NCI-H2227 treated with DMSO at 0.1 percent for 48 hours (cell line): ENCODE data around the gene PLCB4.

Experiments used
- DNase-seq: peaks from one replicate; lab custom pipeline; 2025; lab: John Stamatoyannopoulos, UW

The PLCB4 gene

DNA sequence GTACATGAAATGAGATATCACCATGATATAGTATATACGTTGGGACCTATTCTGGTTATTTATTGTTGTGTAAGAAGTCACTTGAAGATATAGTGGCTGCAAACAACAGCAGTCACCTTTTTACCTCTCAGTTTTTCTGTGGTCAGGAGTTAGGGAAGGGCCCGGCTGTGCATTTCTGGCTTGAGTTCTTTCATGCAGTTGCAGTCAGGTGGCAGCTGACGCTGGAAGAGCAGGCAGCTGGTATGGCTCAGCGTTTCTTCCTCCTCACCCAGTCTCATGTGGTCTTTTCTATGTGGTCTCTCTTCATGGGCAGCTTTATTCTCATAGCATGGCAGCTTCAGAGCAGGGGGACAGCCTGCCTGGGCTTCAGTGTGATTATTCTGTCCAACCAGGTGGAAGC, 154.4 kb downstream of the PLCB4 start:
- no peak for DNase-seq

DNA sequence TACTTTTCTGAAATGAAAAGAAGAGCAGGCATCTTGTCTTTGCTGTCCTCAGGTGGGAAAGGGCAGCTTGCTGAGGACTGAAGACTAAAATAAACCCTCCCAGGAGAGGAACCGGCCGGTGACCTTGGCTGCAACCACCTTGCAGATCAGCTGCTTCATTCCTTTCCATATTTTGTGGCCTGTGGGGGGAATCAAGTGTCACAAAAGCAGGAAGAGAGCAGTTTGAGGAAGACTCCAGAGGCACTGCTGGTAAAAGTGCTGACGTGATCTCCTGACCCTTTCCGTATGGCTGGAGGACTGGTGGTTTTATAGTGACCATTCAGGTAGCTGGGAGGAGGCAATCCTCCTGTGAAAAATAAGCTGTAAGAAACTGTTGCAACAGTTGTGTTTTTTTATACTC, 157.0 kb downstream of the PLCB4 start:
- no peak for DNase-seq

- DNase-seq: no peak
Measured at GRCh38 chr20:9227896-9228615, 159.2 kb downstream of the PLCB4 start.

GRCh38 chr20:9228774-9229450, 160.0 kb downstream of the PLCB4 start:
- no peak for DNase-seq

DNA sequence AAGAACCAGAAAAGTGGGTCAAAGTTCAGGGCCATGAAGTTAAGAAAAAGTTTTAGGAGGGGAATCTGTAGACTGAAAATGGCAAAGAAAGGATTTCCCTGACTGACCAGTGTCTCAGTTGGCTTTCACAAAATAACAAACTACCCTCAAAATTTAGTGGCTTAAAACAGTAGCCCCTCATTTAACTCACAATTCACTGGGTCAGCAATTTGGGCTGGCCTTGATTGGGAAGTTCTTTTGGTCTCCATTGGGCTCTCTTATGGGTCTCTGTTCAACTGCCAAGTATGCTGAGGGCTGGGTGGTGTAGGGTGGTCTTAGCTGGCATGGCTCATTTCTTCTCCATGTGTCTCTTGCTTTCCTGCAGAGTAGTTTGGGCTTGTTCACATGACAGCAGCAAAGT, 161.5 kb downstream of the PLCB4 start:
- DNase-seq: no peak

GRCh38 chr20:9233804-9234203, 164.9 kb downstream of the PLCB4 start:
- DNase-seq: no peak

DNA sequence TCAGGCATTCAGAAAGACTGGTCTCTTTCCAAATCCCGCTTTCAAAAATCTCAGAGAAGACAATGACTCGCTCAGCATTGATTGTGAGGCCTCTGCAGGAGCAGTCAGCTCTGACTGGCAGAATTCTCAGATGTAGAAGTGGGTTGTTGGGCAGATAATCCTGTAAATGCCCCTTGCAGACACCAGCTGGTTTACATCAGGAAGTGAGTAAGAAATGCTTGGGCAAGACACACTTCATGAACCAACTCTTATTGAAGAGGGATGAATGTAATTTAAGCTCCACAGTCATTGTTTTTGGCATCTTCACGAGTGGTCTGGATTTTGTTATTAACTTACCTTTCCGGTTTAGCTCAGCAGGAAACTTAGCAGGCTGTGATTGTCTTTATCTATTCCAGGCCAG, 166.6 kb downstream of the PLCB4 start:
- DNase-seq: no peak

GRCh38 chr20:9236458-9236857, 167.6 kb downstream of the PLCB4 start:
- DNase-seq: no peak

GRCh38 chr20:9241232-9241692, 172.4 kb downstream of the PLCB4 start:
- no peak for DNase-seq

DNA sequence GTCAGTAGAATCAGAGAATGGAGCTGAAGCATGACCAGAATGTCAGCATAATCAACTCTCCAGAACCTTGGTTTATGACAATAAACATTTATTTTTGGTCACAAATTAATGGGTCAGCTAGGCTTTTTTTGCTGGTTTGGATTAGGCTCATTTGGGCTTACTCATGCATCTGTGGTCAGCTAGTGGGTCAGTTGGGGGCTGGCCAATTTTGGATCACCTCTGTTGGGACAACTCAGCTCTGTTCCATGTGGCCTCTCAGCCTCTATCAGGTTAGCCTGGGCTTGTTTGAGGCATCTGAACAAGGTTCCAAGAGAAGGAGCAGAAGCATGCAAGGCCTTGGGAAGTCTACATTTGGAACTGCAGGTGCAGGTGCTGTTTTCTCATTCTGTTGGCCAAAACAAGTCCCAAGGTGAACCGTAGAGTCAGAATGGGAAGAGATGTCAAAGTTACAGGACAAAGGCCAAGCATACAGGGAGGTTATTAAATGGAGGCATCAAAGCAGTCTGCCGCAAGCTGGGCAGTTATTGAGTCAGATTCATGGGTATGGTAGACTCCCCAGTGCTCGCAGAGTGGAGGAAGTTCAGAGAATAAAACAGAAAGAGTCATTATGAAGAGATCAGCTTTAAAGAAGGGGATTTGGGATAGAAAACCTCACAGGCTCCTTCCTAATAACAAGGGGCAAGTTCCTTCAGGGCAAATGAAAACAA, 173.0 kb downstream of the PLCB4 start:
- no peak for DNase-seq

DNA sequence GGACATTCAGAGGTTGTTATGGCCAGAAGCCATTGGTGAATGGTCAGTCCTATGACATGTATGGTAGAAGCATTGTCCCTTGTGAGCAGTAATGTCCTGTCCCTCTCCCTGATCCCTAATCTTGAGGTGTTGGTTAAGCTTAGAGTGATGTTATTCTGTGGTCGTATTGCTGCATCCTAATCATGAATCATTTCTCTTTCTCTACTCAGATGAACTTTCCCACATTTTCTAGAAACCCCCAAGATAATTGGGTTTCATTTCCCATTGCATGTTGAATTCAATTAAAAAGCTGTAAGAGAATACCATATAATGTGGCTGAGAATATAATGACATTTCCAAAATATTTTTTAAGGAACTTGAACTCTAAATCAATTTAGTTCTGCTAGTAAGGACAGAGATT, 175.1 kb downstream of the PLCB4 start:
- DNase-seq: no peak

GRCh38 chr20:9244811-9245210, 175.9 kb downstream of the PLCB4 start:
- no peak for DNase-seq

- DNase-seq: no peak
Measured at GRCh38 chr20:9246731-9247130, 177.8 kb downstream of the PLCB4 start.

DNA sequence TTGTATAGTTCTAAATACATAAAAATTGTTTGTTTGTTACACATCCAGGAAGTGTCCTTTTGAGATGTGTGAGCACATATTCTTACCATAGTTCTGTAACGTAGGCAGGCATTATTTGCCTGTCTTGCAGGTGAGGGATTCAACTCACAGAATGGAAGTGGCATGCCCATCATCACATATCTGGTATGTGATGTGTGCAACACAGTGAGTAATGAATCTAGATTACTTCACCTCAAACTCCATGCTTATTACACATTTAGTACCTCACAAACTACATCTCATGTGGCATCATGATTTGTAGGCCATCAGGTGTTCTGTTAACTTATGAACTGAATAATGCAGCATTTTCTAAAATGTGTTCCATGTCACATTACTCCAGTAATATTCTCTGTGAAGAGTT, 181.6 kb downstream of the PLCB4 start:
- no peak for DNase-seq

DNA sequence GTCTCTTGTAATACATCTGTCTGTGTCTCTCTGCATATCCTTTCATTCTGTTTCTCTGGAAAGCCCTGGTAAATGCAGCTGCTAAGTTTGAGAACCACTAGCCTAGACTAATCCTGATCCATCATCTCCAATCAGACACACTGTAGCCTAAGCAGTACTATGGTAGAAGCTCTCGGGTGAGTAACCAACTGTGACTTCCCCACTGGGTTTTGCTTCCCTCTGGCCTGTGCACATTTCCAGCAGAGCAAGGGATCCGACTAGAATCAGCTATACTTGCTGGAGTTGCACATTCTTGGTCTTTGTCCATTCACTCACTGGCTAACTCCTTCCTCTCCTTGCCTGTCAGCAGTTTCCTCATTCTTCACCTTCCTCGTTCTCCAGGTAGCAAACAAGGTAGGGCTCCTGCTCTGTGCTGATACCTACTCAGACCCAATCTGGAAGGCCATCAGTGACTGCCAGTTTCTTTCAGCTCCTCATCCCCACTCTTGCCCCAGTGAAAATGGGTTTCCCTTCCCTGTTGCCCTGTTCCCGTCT, 184.2 kb downstream of the PLCB4 start:
- DNase-seq: no peak

DNA sequence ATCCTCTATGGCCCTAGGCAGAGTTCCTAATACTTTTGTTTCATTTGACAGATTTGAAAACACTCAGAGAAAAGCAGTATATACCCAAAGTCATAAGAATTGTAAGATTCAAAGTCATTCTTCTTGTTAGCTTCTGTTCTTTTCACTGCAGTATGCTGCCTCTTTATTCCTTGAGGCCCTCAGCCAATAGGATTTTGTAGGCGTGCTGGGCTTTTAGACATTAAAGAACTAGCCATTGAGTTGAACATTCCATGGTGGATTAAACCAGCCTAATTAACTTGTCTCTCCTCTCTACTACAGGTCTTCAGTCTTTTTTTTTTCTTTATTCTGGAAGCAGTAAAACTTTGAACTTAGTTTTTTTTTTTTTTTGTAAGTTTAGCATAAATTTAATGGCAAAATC, 186.3 kb downstream of the PLCB4 start:
- DNase-seq: no peak

DNA sequence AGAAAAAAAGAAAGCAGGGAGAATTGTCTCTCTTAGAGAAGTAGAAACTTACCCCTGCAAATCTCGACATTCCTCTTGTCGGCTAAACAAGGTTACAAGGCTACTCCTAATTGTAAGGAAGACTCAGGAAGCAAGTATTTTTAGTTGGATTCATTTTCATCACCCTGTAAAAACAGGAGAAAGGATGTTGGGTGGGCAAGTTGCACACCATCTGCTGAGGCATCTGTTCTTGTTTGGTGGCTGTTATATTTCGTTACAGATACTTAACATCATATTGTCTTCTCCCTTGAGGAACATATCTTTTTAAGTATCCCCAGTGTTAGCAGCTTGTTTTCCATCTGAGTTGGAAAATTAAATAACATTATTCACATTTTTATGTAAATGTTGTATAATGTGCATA, 187.5 kb downstream of the PLCB4 start:
- DNase-seq: no peak

DNA sequence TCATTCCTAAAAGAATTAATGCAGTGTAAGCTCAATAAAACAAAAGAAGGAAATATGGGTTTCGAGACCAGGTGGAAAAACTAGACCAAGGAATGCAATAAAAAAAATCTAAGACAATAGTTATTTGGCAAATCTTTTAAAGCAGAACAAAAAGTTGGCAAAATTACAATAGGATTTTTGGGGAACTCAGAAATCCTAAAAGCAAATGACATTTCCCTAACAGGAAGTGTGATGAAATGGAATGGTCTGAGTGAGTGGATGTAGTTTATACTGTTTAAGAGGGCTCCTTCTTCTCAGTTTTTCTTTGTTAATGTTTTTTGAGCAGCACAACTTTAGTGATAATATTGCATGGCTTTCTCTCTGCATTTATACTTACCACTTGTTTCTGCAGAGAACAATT, 190.0 kb downstream of the PLCB4 start:
- no peak for DNase-seq

GRCh38 chr20:9260027-9260426, 191.1 kb downstream of the PLCB4 start:
- DNase-seq: no peak

- no peak for DNase-seq
Measured at GRCh38 chr20:9261781-9262180, 192.9 kb downstream of the PLCB4 start.

GRCh38 chr20:9262653-9263194, 193.8 kb downstream of the PLCB4 start:
- DNase-seq: no peak

- DNase-seq: no peak
Measured at GRCh38 chr20:9269280-9269971, 200.5 kb downstream of the PLCB4 start.
